ENCODE data around the gene RTL5.

RTL5 gene

DNA sequence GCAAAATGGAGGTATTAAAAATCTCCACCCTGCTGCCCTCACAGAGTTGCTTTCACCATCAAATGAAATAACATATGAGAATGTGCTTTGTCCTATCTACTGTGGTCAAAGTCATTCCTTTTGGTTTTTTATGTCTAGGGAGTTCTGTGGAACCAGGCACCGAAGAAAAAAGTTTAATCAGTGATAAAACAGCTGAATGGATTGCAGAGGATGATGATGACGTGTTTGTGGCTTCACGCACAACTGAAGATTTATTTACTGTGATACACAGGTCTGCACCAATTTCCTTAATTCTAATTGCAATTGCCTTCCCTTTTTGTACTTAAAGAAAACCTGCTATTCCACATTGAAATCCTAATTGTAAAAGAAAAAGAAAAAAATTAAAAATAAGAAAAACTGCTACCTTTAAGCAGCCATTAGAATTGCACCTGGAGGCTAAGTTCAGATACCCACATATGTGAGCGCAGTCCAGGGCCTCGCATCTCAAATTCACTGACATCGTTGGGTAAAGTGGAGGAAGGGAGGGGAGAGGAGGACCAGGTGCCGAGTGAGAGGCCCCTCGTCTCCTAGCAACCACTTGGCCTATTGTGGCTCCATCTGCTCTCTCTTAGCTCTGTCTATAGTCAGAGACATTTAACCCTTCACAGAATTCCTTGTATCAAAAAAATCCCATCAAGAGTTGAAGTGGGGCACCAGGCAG lies 10.5 kb upstream of the RTL5 start:
- DNase-seq (ENCODE audit: extremely low read depth, insufficient read length), result no peak
- H3K36me3 ChIP-seq (ENCODE audit: control insufficient read depth, insufficient read depth, low read length), result no peaks in the 10 kb centered on the region
- H3K4me3 ChIP-seq (replicated peaks; ENCODE audit: low read depth, low read length), result no peak overlapping the region
- no peaks in the 10 kb centered on the region for H3K27me3 ChIP-seq (replicated peaks; ENCODE audit: control insufficient read depth, insufficient read depth, low read length)
- TF ChIP-seq, protein P1, sequence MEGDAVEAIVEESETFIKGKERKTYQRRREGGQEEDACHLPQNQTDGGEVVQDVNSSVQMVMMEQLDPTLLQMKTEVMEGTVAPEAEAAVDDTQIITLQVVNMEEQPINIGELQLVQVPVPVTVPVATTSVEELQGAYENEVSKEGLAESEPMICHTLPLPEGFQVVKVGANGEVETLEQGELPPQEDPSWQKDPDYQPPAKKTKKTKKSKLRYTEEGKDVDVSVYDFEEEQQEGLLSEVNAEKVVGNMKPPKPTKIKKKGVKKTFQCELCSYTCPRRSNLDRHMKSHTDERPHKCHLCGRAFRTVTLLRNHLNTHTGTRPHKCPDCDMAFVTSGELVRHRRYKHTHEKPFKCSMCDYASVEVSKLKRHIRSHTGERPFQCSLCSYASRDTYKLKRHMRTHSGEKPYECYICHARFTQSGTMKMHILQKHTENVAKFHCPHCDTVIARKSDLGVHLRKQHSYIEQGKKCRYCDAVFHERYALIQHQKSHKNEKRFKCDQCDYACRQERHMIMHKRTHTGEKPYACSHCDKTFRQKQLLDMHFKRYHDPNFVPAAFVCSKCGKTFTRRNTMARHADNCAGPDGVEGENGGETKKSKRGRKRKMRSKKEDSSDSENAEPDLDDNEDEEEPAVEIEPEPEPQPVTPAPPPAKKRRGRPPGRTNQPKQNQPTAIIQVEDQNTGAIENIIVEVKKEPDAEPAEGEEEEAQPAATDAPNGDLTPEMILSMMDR (IDR thresholded peaks at IDR 0.05; ENCODE audit: insufficient read depth, low read length, poor library complexity, severe bottlenecking), result no peak

DNA sequence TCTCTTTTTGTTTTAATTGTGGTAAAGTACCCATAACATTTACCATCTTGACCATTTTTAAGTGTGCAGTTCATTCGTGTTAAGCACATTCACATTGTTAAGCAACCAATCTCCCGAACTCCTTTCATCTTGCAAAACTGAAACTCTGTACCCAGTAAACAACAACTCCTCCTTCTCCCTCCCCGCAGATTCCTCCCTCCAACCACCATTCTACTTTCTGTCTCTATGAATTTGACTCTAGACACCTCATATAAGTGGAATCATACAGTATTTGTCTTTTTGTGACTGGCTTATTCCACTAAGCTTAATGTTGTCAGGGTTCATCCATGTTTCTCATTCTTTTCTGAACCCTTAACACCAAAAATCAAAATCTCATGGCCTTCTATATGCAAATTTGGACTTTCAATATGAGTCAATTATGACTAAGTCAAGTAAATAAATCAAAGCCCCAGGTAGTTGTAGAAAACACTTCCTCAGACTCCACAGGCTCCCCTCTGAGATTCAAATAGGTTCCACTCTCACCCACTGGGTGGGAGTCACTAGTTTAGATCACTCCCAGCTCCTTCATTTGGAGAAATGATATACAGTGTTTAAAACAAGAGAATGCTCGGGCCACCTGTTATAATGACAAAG lies 9.8 kb upstream of the RTL5 start:
- Histone ChIP-seq H3K27me3 (replicated peaks; ENCODE audit: control insufficient read depth, insufficient read depth, low read length) (no peaks in the 10 kb centered on the region), H3K4me3 (replicated peaks; ENCODE audit: low read depth, low read length) (no peak overlapping the region), H3K36me3 (ENCODE audit: control insufficient read depth, insufficient read depth, low read length) (no peaks in the 10 kb centered on the region)
- DNase-seq (ENCODE audit: extremely low read depth, insufficient read length), result no peak
- TF ChIP-seq, protein P1 (IDR thresholded peaks at IDR 0.05; ENCODE audit: insufficient read depth, low read length, poor library complexity, severe bottlenecking), result no peak

DNA sequence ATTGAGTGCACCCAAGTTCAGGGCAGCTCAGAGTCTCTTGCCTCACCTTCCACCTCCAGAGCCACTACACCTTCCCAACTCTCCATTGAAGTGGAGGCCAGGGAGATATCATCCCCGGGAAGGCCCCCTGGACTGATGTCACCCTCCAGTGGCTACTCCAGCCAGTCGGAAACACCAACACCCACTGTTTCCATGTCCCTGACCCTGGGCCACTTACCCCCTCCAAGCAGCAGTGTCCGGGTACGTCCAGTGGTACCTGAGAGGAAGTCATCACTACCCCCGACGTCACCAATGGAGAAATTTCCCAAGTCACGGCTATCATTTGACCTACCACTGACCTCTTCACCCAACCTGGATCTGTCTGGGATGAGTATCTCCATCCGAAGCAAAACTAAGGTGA lies 7.8 kb upstream of the RTL5 start:
- TF ChIP-seq, protein P1 (IDR thresholded peaks at IDR 0.05; ENCODE audit: insufficient read depth, low read length, poor library complexity, severe bottlenecking), result no peak
- no peak for DNase-seq (ENCODE audit: extremely low read depth, insufficient read length)
- H3K36me3 ChIP-seq (ENCODE audit: control insufficient read depth, insufficient read depth, low read length), result no peaks in the 10 kb centered on the region
- no peaks in the 10 kb centered on the region for H3K27me3 ChIP-seq (replicated peaks; ENCODE audit: control insufficient read depth, insufficient read depth, low read length)
- no peak overlapping the region for H3K4me3 ChIP-seq (replicated peaks; ENCODE audit: low read depth, low read length)

DNA sequence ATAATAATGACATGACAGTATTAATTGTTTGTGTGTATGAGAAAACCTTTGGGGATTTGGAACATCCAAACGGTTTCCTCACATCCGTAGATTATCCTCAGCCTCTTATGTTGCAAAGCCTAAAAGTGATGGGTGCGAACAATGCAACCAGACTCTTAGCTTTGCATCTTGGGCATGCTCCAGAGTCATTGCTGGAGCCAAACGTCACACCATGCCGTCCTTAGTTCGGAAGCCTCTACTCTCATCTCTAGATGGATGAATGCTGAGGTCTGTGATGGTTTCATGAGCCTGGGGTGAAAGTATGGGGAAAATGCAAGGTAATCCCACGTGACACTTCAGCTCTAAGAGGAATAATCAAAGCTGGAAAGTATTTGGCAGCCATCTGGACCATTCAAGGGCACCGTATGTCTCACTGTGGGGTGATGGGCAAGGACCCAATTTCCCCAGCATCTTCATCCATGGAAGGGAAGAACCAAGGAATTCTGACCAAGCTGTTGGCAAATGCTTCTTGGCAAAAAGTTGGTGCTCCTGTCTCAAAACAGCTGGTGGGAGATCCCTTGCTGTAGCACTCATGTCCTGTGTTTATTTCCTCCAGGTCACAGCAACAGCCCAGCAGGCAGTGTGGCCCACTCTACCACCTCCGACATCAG lies 6.3 kb upstream of the RTL5 start:
- no peak overlapping the region for H3K4me3 ChIP-seq (replicated peaks; ENCODE audit: low read depth, low read length)
- H3K36me3 ChIP-seq (ENCODE audit: control insufficient read depth, insufficient read depth, low read length), result no peaks in the 10 kb centered on the region
- TF ChIP-seq, protein P1 (IDR thresholded peaks at IDR 0.05; ENCODE audit: insufficient read depth, low read length, poor library complexity, severe bottlenecking), result no peak
- no peaks in the 10 kb centered on the region; the same call in 1 of the 2 replicates for H3K27me3 ChIP-seq (replicated peaks; ENCODE audit: control insufficient read depth, insufficient read depth, low read length)
- DNase-seq (ENCODE audit: extremely low read depth, insufficient read length), result no peak

DNA sequence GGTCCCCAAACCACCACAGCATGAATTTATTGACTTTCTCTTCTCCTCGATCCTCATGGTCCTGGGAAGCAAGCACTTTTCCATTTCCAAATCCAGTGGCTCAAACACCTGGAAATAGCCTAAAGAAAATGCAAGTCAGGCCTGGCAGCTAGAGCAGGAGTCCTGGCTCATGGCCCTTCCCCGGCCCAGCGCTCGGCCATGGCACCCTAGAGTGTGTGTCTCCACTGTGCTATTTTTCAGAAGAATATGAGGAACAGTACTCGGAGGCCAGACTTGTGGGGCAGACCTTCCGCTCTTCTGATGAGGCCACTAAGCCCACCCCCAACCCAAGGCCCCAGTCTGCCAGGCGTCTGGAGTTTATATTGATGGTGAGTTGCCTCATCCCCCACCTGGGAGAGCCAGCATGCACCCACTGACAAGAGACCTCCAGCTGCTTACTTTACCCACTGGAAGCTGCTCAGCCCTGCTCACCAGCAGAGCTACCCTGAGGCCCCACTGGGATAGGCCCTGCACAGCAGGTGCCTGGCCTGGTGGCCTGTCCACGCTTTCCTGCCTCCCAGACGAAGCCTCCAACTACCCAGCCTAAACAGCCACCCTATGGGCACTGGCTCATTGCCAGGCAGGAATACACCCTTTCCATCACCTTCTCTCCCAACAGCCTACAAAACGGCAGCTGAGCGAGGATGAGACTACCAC lies 2.3 kb upstream of the RTL5 start:
- Histone ChIP-seq H3K36me3 (ENCODE audit: control insufficient read depth, insufficient read depth, low read length) (no peaks in the 10 kb centered on the region), H3K4me3 (replicated peaks; ENCODE audit: low read depth, low read length) (no peak overlapping the region), H3K27me3 (replicated peaks; ENCODE audit: control insufficient read depth, insufficient read depth, low read length) (no peaks in the 10 kb centered on the region; the same call in none of the 2 replicates)
- DNase-seq (ENCODE audit: extremely low read depth, insufficient read length), result no peak
- TF ChIP-seq, protein P1 (IDR thresholded peaks at IDR 0.05; ENCODE audit: insufficient read depth, low read length, poor library complexity, severe bottlenecking), result no peak

All from GM06990 (cell line).